Mesodermal cell (in vitro differentiated cells): ENCODE results near the gene PAOX.
"Not testable (repeated sequence)": the region's sequence is repeated elsewhere in the genome, so short reads cannot be mapped to it uniquely, and the experiment has no call there.

ENCODE experiments used
- H3K27ac ChIP-seq: 2 replicates; pipeline ENCODE4 v1.7.0; 2013; ENCODE audit warnings: mild to moderate bottlenecking, low read depth, low read length, moderate library complexity; ENCODE audit not compliant: severe bottlenecking
- H3K36me3 ChIP-seq: 2 replicates; pipeline ENCODE4 v1.7.1; 2013; ENCODE audit warnings: mild to moderate bottlenecking, low read length, moderate library complexity; ENCODE audit not compliant: control insufficient read depth, insufficient read depth
- H3K4me1 ChIP-seq: one replicate; pipeline ENCODE4 v1.7.1; 2013; ENCODE audit warnings: mild to moderate bottlenecking, low read length; ENCODE audit not compliant: insufficient read depth, control insufficient read depth, poor library complexity, severe bottlenecking
- H3K4me3 ChIP-seq: 2 replicates; pipeline ENCODE4 v1.7.0; 2013; ENCODE audit warnings: low read length, control low read depth, mild to moderate bottlenecking; ENCODE audit not compliant: insufficient read depth, poor library complexity, severe bottlenecking; ENCODE audit errors: extremely low read depth
- H3K9me3 ChIP-seq: 2 replicates; pipeline ENCODE4 v1.7.1; 2013; ENCODE audit warnings: mild to moderate bottlenecking, low read length, moderate library complexity; ENCODE audit not compliant: control insufficient read depth
- WGBS, 2 experiments: methylation state at CpG; one replicate each; pipeline ENCODE4 v1.1.5; 2013; ENCODE audit warnings: missing lambda C conversion rate in 2 of 2; ENCODE audit not compliant: insufficient coverage in 2 of 2; 5-methylcytosine and 5-hydroxymethylcytosine counted together

Gene PAOX

GRCh38 chr10:133377025-133377817 lies 1.8 kb upstream of the PAOX start:
- Histone ChIP-seq H3K9me3 (no peaks in the 10 kb centered on the region), H3K4me3 (no peak overlapping the region), H3K36me3 (no peaks in the 10 kb centered on the region), H3K27ac (no peak overlapping the region), H3K4me1 (no peaks in the 10 kb centered on the region)
- WGBS, 2 experiments = 88 to 89% methylated on average over 25 to 30 of the region's 30 CpGs

- WGBS, 2 experiments = 30 to 44% methylated on average over 13 to 17 of the region's 20 CpGs
- H3K36me3 ChIP-seq = peaks cover 2% of the 10 kb centered on the region
- H3K9me3 ChIP-seq = no peaks in the 10 kb centered on the region
- H3K4me1 ChIP-seq = no peaks in the 10 kb centered on the region
- H3K4me3 ChIP-seq = peak overlapping the region; percentile 67
- no peak overlapping the region for H3K27ac ChIP-seq
Observed at GRCh38 chr10:133377818-133378250, 1.2 kb upstream of the PAOX start.

- 1 to 2% methylated on average over 57 to 61 of the region's 90 CpGs for WGBS, 2 experiments
- Histone ChIP-seq H3K4me1 (no peaks in the 10 kb centered on the region), H3K27ac (no peak overlapping the region), H3K36me3 (peaks cover 4% of the 10 kb centered on the region), H3K4me3 (peak overlapping the region; percentile 67), H3K9me3 (no peaks in the 10 kb centered on the region)
Observed at GRCh38 chr10:133378251-133379096, 588 bp upstream of the PAOX start.

- H3K4me1 ChIP-seq = no peaks in the 10 kb centered on the region
- peak overlapping the region; percentile 56 for H3K4me3 ChIP-seq
- 93% methylated on average over 33 of the region's 36 CpGs for WGBS, 2 experiments
- H3K27ac ChIP-seq = no peak overlapping the region
- H3K9me3 ChIP-seq = no peaks in the 10 kb centered on the region
- H3K36me3 ChIP-seq = peaks cover 14% of the 10 kb centered on the region
Observed at GRCh38 chr10:133379801-133380666, 972 bp downstream of the PAOX start.

- no peak overlapping the region for H3K4me3 ChIP-seq
- WGBS, 2 experiments = 92 to 98% methylated on average over 6 to 7 of the region's 8 CpGs
- no peaks in the 10 kb centered on the region for H3K9me3 ChIP-seq
- H3K36me3 ChIP-seq = peaks cover 16% of the 10 kb centered on the region
- no peak overlapping the region for H3K27ac ChIP-seq
- no peaks in the 10 kb centered on the region for H3K4me1 ChIP-seq
Observed at GRCh38 chr10:133381036-133381435, 2.0 kb downstream of the PAOX start.

DNA sequence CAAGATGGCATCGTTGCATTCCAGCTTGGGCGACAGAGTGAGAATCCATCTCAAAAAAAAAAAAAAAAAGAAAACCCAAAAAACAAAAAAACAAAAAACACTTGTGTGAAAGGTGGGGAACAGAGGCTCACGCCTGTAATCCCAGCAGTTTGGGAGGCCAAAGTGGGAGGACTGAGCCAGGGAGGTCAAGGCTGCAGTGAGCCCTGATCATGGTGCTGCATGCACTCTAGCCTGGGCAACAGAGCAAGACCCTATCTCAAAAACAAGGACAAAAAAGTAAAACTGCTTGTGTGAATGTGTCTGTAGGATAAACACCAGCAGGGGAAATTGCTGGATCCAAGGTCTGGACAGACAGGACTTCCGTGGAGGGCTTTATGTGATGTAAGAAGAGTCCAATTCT lies 4.5 kb downstream of the PAOX start:
- 93 to 100% methylated on average over 2 of the region's 4 CpGs for WGBS, 2 experiments
- no peak overlapping the region for H3K27ac ChIP-seq
- no peaks in the 10 kb centered on the region for H3K9me3 ChIP-seq
- no peaks in the 10 kb centered on the region for H3K4me1 ChIP-seq
- no peak overlapping the region for H3K4me3 ChIP-seq
- peaks cover 16% of the 10 kb centered on the region for H3K36me3 ChIP-seq

DNA sequence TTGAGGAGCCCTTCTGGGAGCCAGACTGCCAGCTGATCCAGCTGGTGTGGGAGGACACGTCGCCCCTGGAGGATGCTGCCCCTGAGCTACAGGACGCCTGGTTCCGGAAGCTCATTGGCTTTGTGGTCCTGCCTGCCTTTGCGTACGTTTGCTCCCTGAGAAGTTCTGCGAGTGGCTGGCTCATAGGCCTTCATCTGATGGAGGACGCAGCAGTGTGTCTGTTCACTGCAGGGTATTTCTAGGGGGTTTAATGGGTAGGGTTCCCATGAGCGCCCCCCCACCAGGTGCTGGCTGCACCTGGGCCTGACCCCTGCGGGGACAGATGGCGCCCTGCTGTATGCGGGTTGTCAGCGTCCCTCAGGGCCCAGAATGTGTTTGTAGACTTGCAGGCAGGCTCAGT lies 5.0 kb downstream of the PAOX start:
- no peak overlapping the region for H3K4me3 ChIP-seq
- H3K9me3 ChIP-seq = no peaks in the 10 kb centered on the region
- 92 to 93% methylated on average over 11 to 13 of the region's 13 CpGs for WGBS, 2 experiments
- peaks cover 16% of the 10 kb centered on the region for H3K36me3 ChIP-seq
- H3K4me1 ChIP-seq = no peaks in the 10 kb centered on the region
- no peak overlapping the region for H3K27ac ChIP-seq

- Histone ChIP-seq H3K36me3 (peaks cover 22% of the 10 kb centered on the region), H3K4me3 (no peak overlapping the region), H3K4me1 (no peaks in the 10 kb centered on the region), H3K27ac (no peak overlapping the region), H3K9me3 (no peaks in the 10 kb centered on the region)
- no CpG with 5 or more reads among the region's 2 CpGs for WGBS, 2 experiments
Observed at GRCh38 chr10:133385214-133385613, 6.2 kb downstream of the PAOX start.

DNA sequence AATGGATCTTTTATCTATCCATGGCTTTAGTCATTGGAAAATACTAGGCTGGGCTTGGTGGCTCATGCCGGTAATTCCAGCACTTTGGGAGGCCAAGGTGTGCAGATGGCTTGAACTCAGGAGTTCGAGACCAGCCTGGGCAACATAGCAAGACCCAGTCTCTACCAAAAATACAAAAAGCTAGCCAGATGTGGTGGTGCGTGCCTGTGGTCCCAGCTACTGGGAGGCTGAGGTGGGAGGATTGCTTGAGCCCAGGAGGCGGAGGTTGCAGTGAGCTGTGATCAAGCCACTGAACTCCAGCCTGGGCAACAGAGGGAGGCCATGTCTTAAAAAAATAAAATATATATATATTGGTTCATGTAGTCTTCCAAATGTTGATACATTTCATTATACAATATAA lies 7.9 kb downstream of the PAOX start:
- H3K4me1 ChIP-seq, H3K9me3 ChIP-seq, H3K4me3 ChIP-seq, H3K27ac ChIP-seq: not testable (repeated sequence)
- peaks cover 22% of the 10 kb centered on the region for H3K36me3 ChIP-seq
- WGBS, 2 experiments = 97 to 100% methylated on average over 1 to 4 of the region's 4 CpGs

- Histone ChIP-seq H3K27ac (no peak overlapping the region), H3K36me3 (peaks cover 18% of the 10 kb centered on the region), H3K4me1 (no peaks in the 10 kb centered on the region), H3K9me3 (no peaks in the 10 kb centered on the region), H3K4me3 (no peak overlapping the region)
- WGBS, 2 experiments = 83% methylated on average over 16 to 17 of the region's 17 CpGs
Observed at GRCh38 chr10:133388236-133388972, 9.3 kb downstream of the PAOX start.
